H1 (cell line): ENCODE data around the gene BLNK. TPM values are rescaled to one million over a fixed set of nuclear protein-coding genes. Genes with fewer than 3 reads are reported as not detected.

Experiments used
- CTCF ChIA-PET: fragments of 300-600 bp; sonication (Branson Sonifier 250); formaldehyde crosslinking; loops from one replicate; lab custom pipeline; 2021; ENCODE audit not compliant: partially characterized antibody; lab: Charles Lee
- POLR2A ChIA-PET: fragments of 300-600 bp; sonication (Branson Sonifier 250); formaldehyde crosslinking; loops from one replicate; lab custom pipeline; 2021; ENCODE audit warnings: inconsistent platforms; ENCODE audit not compliant: partially characterized antibody; lab: Charles Lee
- DNase-seq, 2 experiments: peaks; one replicate each; pipeline versions ENCODE4 v3.0.0 to v3.0.0-alpha.2; 2010 to 2022; ENCODE audit warnings: low spot score in 2 of 2, low read depth in 1 of 2, mixed read lengths in 1 of 2
- FAIRE-seq: peaks from 2 replicates; lab custom pipeline; 2011; peaks lifted over from hg19 to GRCh38; lab: Jason Lieb, UNC
- H2AFZ ChIP-seq: 2 replicates; pipeline ENCODE4 v1.8.1; 2012; ENCODE audit warnings: low read length, inconsistent platforms
- H2AK5ac ChIP-seq: 2 replicates; pipeline ENCODE4 v1.6.1; 2013; ENCODE audit warnings: low read depth, low read length
- H2BK120ac ChIP-seq: replicated peaks from 2 replicates; pipeline ENCODE3; 2013; ENCODE audit warnings: low read depth, low read length, inconsistent platforms
- H2BK12ac ChIP-seq: 2 replicates; pipeline ENCODE4 v1.6.1; 2013; ENCODE audit warnings: low read depth, low read length
- H2BK15ac ChIP-seq: 2 replicates; pipeline ENCODE4 v1.6.1; 2013; ENCODE audit warnings: low read length
- H2BK20ac ChIP-seq: 2 replicates; pipeline ENCODE4 v1.6.1; 2013; ENCODE audit warnings: low read length
- H2BK5ac ChIP-seq: 2 replicates; pipeline ENCODE4 v1.6.1; 2013; ENCODE audit warnings: low read depth, low read length
- H3K14ac ChIP-seq: 2 replicates; pipeline ENCODE4 v1.6.1; 2013; ENCODE audit warnings: inconsistent platforms; ENCODE audit not compliant: insufficient read length
- H3K18ac ChIP-seq: 2 replicates; pipeline ENCODE4 v1.6.1; 2013; ENCODE audit warnings: low read length; ENCODE audit errors: extremely low read depth
- H3K23ac ChIP-seq: 2 replicates; pipeline ENCODE4 v1.6.1; 2013; ENCODE audit warnings: inconsistent platforms; ENCODE audit not compliant: insufficient read length
- H3K23me2 ChIP-seq: 2 replicates; pipeline ENCODE4 v1.6.1; 2013; ENCODE audit warnings: low read depth, low read length
- H3K27ac ChIP-seq: 2 replicates; pipeline ENCODE4 v1.6.1; 2011; ENCODE audit warnings: low read depth, low read length, inconsistent platforms
- H3K27me3 ChIP-seq, 4 experiments: replicated peaks in 1 of 4; 1 replicate in 1 of 4; 2 replicates in 3 of 4; pipeline versions ENCODE4 v1.6.1 to v1.8.1; 2011 to 2013; ENCODE audit warnings: low read length in 3 of 4, mild to moderate bottlenecking in 3 of 4, inconsistent platforms in 2 of 4, mixed read lengths in 2 of 4, moderate library complexity in 1 of 4; ENCODE audit not compliant: control insufficient read depth in 3 of 4, insufficient read depth in 3 of 4; ENCODE audit errors: extremely low read depth in 1 of 4
- H3K36me3 ChIP-seq, 4 experiments: 2 replicates each; pipeline versions ENCODE4 v1.6.1 to v1.8.1; 2011 to 2013; ENCODE audit warnings: mild to moderate bottlenecking in 4 of 4, low read length in 3 of 4, moderate library complexity in 2 of 4, control low read depth in 1 of 4, inconsistent platforms in 1 of 4; ENCODE audit not compliant: insufficient read depth in 4 of 4, control insufficient read depth in 2 of 4
- H3K4ac ChIP-seq: replicated peaks from 2 replicates; pipeline ENCODE3; 2013; ENCODE audit warnings: low read length, low read depth, mixed read lengths, inconsistent platforms; ENCODE audit not compliant: insufficient read length
- H3K4me1 ChIP-seq, 4 experiments: replicated peaks in 1 of 4; 1 replicate in 1 of 4; 2 replicates in 3 of 4; pipeline versions ENCODE4 v1.6.1 to v1.8.1; 2011 to 2013; ENCODE audit warnings: low read length in 3 of 4, inconsistent platforms in 2 of 4, mixed read lengths in 1 of 4; ENCODE audit not compliant: insufficient read depth in 4 of 4, control insufficient read depth in 3 of 4
- H3K4me2 ChIP-seq, 2 experiments: 2 replicates each; pipeline versions ENCODE4 v1.6.1 to v1.8.1; 2011 to 2013; ENCODE audit warnings: low read depth in 2 of 2, low read length in 2 of 2, control low read depth in 1 of 2, inconsistent platforms in 1 of 2, mild to moderate bottlenecking in 1 of 2; ENCODE audit not compliant: insufficient read depth in 1 of 2
- H3K4me3 ChIP-seq, 4 experiments: fragments of 200-600, 300-600 bp in 1 of 4; sonication (generic), shearing (Covaris generic), sonication (Bioruptor Twin) in 1 of 4; 2 replicates each; pipeline versions ENCODE4 v1.5.1 to v1.8.1; 2011 to 2016; ENCODE audit warnings: low read length in 4 of 4, low read depth in 3 of 4, control low read depth in 2 of 4, inconsistent platforms in 2 of 4, mild to moderate bottlenecking in 2 of 4, mixed read lengths in 1 of 4, moderate library complexity in 1 of 4; ENCODE audit not compliant: insufficient read depth in 2 of 4; ENCODE audit errors: extremely low read depth in 1 of 4
- H3K56ac ChIP-seq: replicated peaks from 2 replicates; pipeline ENCODE3; 2013; ENCODE audit warnings: low read depth, mild to moderate bottlenecking, mixed read lengths, low read length, inconsistent platforms; ENCODE audit not compliant: insufficient read length
- H3K79me1 ChIP-seq: 2 replicates; pipeline ENCODE4 v1.6.1; 2013; ENCODE audit warnings: low read depth, low read length, control low read depth
- H3K79me2 ChIP-seq, 2 experiments: 2 replicates each; pipeline versions ENCODE4 v1.6.1 to v1.8.1; 2012 to 2013; ENCODE audit warnings: low read length in 2 of 2, mild to moderate bottlenecking in 2 of 2, inconsistent platforms in 1 of 2; ENCODE audit not compliant: insufficient read depth in 2 of 2, control insufficient read depth in 1 of 2
- H3K9ac ChIP-seq, 4 experiments: replicated peaks in 1 of 4; 1 replicate in 1 of 4; 2 replicates in 3 of 4; pipeline versions ENCODE4 v1.6.1 to v1.8.1; 2011 to 2013; ENCODE audit warnings: low read depth in 3 of 4, low read length in 3 of 4, control low read depth in 2 of 4, mild to moderate bottlenecking in 2 of 4, moderate library complexity in 2 of 4, inconsistent platforms in 1 of 4; ENCODE audit errors: extremely low read depth in 1 of 4
- H3K9me3 ChIP-seq, 2 experiments: 2 replicates each; pipeline versions ENCODE4 v1.6.1 to v1.8.1; 2012 to 2013; ENCODE audit warnings: mild to moderate bottlenecking in 2 of 2, moderate library complexity in 2 of 2, control low read depth in 1 of 2, inconsistent platforms in 1 of 2, low read depth in 1 of 2, low read length in 1 of 2, mixed read lengths in 1 of 2; ENCODE audit not compliant: insufficient read depth in 2 of 2
- H4K20me1 ChIP-seq, 2 experiments: replicated peaks in 1 of 2; 2 replicates each; pipeline versions ENCODE3 to v1.8.1; 2011 to 2013; ENCODE audit warnings: inconsistent platforms in 2 of 2, low read length in 2 of 2, mild to moderate bottlenecking in 1 of 2; ENCODE audit not compliant: insufficient read depth in 2 of 2, control insufficient read depth in 1 of 2
- H4K5ac ChIP-seq: 2 replicates; pipeline ENCODE4 v1.6.1; 2013; ENCODE audit warnings: low read length, low read depth, mixed read lengths, inconsistent platforms; ENCODE audit not compliant: insufficient read length
- H4K8ac ChIP-seq: 2 replicates; pipeline ENCODE4 v1.8.0; 2013; ENCODE audit warnings: mild to moderate bottlenecking, moderate library complexity, low read length, inconsistent platforms; ENCODE audit not compliant: insufficient read depth; ENCODE audit errors: extremely low read depth
- H4K91ac ChIP-seq: replicated peaks from 2 replicates; pipeline ENCODE3; 2013; ENCODE audit warnings: low read length, mixed read lengths, inconsistent platforms; ENCODE audit not compliant: insufficient read length
- CEBPB ChIP-seq: IDR thresholded peaks from 2 replicates; pipeline ENCODE4 v1.6.1; 2012; ENCODE audit warnings: low read depth, low read length
- SIRT6 ChIP-seq: IDR thresholded peaks from one replicate; pipeline ENCODE4 v1.7.1; 2012; ENCODE audit warnings: low read length, inconsistent platforms
- WGBS, 2 experiments: shearing (Covaris generic) in 1 of 2; methylation state at CpG; one replicate each; pipeline versions ENCODE4 v1.1.6 to v1.1.7; 2013 to 2015; ENCODE audit warnings: low lambda C conversion rate in 2 of 2, mixed read lengths in 2 of 2, inconsistent platforms in 1 of 2, low coverage in 1 of 2, missing lambda C conversion rate in 1 of 2; ENCODE audit not compliant: insufficient replicate concordance in 2 of 2, insufficient coverage in 1 of 2, insufficient read length in 1 of 2; ENCODE audit errors: extremely low coverage in 1 of 2, missing lambda C conversion rate in 1 of 2; 5-methylcytosine and 5-hydroxymethylcytosine counted together
- polyA plus RNA-seq, 7 experiments: library from polyadenylated mRNA; depleted of rRNA in 3 of 7; stranded (reverse) in 5 of 7; unstranded in 2 of 7; fragments of >200 nt in 5 of 7; fragments of 200-250 nt in 2 of 7; gene quantifications; 1 replicate in 5 of 7; 2 replicates in 1 of 7; 4 replicates in 1 of 7; pipeline versions ENCODE4 v1.2.1 to v1.2.3, GENCODE V29; 2011 to 2013; ENCODE audit warnings: missing spikeins in 2 of 7, mixed read lengths in 2 of 7
- total RNA-seq: library from RNA; stranded (reverse); fragmentation: NEBNext Ultra II Directional; extraction: Animal tissue kit (Norgen Biotek cat#: 25700); gene quantifications from 2 replicates; pipeline ENCODE4 v1.2.1, GENCODE V29; 2021

Gene BLNK
- total and polyA plus RNA-seq, 2 of the 8 experiments (the other 6 are each of a cell fraction or from before 2014, with no cell fraction given), result not detected

- Histone ChIP-seq H2BK15ac (no peak overlapping the region), H3K14ac (no peak overlapping the region), H2AFZ (no peak overlapping the region), H3K4me1 (peaks cover 0 to 4% (median 0%) of the 10 kb centered on the region in 4 experiments; a peak in 2 of 7 replicates), H3K36me3 (no peaks in the 10 kb centered on the region), H3K4ac (no peak overlapping the region), H2BK20ac (no peak overlapping the region), H3K9me3 (no peaks in the 10 kb centered on the region), H3K79me1 (no peaks in the 10 kb centered on the region), H3K18ac (no peak overlapping the region), H2BK12ac (no peak overlapping the region), H3K56ac (no peak overlapping the region), H4K8ac (no peak overlapping the region), H3K4me3 (no peak overlapping the region), H3K79me2 (no peaks in the 10 kb centered on the region), H3K27me3 (no peaks in the 10 kb centered on the region), H3K27ac (no peak overlapping the region), H4K5ac (no peak overlapping the region), H4K91ac (no peak overlapping the region), H2BK120ac (no peak overlapping the region), H3K23me2 (no peaks in the 10 kb centered on the region; the same call in 1 of the 2 replicates), H3K9ac (no peak overlapping the region), H4K20me1 (no peaks in the 10 kb centered on the region), H2BK5ac (no peak overlapping the region), H2AK5ac (no peak overlapping the region), H3K4me2 (no peak overlapping the region), H3K23ac (no peak overlapping the region)
- TF ChIP-seq SIRT6 (no peak), CEBPB (0 out of 2 replicates have a peak, but pooled peaks have one; percentile 52)
- DNase-seq, result no peak
- CTCF ChIA-PET, result interaction anchor here (1.0 to 2.5 kb wide), 5 partner anchors 8 to 61 kb away, joined by 3 to 13 read pairs (median 5); no protein-coding TSS in a partner anchor
- 89% methylated on average over 2 of the region's 2 CpGs; no CpG with 5 or more reads in 1 of the 2 experiments for WGBS, 2 experiments
- FAIRE-seq, result no peak
- POLR2A ChIA-PET, result no interaction called here
Measured at GRCh38 chr10:96261132-96261531, 10.2 kb downstream of the BLNK start.
